HG03135 (cell line): ENCODE measurements around the gene GDNF.

Experiments
- ATAC-seq: cut with Tn5 transposase; IDR thresholded peaks from one replicate; pipeline ENCODE4 v1.9.1; 2021; ENCODE audit warnings: mild to moderate bottlenecking, moderate library complexity; ENCODE audit not compliant: unreplicated experiment

The GDNF gene

GRCh38 chr5:37847978-37848425, 8.2 kb upstream of the GDNF start:
- ATAC-seq, result no peak

GRCh38 chr5:37846786-37847310, 7.0 kb upstream of the GDNF start:
- no peak for ATAC-seq

- no peak for ATAC-seq
Observed at GRCh38 chr5:37844009-37844408, 4.2 kb upstream of the GDNF start.

- no peak for ATAC-seq
Observed at GRCh38 chr5:37842048-37842447, 2.2 kb upstream of the GDNF start.

GRCh38 chr5:37841203-37841602, 1.4 kb upstream of the GDNF start:
- no peak for ATAC-seq

GRCh38 chr5:37840053-37841034, 503 bp upstream of the GDNF start:
- ATAC-seq, result no peak

GRCh38 chr5:37838933-37839341, 904 bp downstream of the GDNF start:
- no peak for ATAC-seq

- no peak for ATAC-seq
Observed at GRCh38 chr5:37838152-37838932, 1.5 kb downstream of the GDNF start.

GRCh38 chr5:37837414-37838032, 2.3 kb downstream of the GDNF start:
- ATAC-seq, result peak; percentile 61

- peak; percentile 10 for ATAC-seq
Observed at GRCh38 chr5:37836592-37837413, 3.0 kb downstream of the GDNF start.

- ATAC-seq, result no peak
Observed at GRCh38 chr5:37836235-37836591, 3.6 kb downstream of the GDNF start.

- no peak for ATAC-seq
Observed at GRCh38 chr5:37835380-37835973, 4.4 kb downstream of the GDNF start.

GRCh38 chr5:37834542-37835379, 5.1 kb downstream of the GDNF start:
- no peak for ATAC-seq

GRCh38 chr5:37833990-37834389, 5.9 kb downstream of the GDNF start:
- ATAC-seq, result no peak

- no peak for ATAC-seq
Observed at GRCh38 chr5:37831821-37832534, 7.9 kb downstream of the GDNF start.

- no peak for ATAC-seq
Observed at GRCh38 chr5:37830348-37830747, 9.5 kb downstream of the GDNF start.

- ATAC-seq, result no peak
Observed at GRCh38 chr5:37825334-37825915, 14.4 kb downstream of the GDNF start.
